A673 (cell line): Measurements from ENCODE around the gene DPH1. TPM values are rescaled to one million over a fixed set of nuclear protein-coding genes. Genes with fewer than 3 reads are reported as not detected.

Experiments used
- BruUV-seq: library from RNA; stranded (reverse); fragments of 400-500 nt; replicated peaks from 2 replicates; lab custom pipeline; 2021; lab: Mats Ljungman, UMichigan
- CTCF ChIA-PET: fragments of 300-600 bp; sonication (Branson Sonifier 250); formaldehyde crosslinking; loops from one replicate; lab custom pipeline; 2022; ENCODE audit warnings: antibody characterized with exemption; lab: Charles Lee
- POLR2A ChIA-PET: fragments of 300-600 bp; sonication (Branson Sonifier 250); formaldehyde crosslinking; loops from one replicate; lab custom pipeline; 2022; ENCODE audit warnings: antibody characterized with exemption; ENCODE audit not compliant: low non-redundant PET; lab: Charles Lee
- DNase-seq: peaks from one replicate; pipeline ENCODE4 v3.0.0-alpha.2; 2015; ENCODE audit warnings: low spot score
- H3K27ac ChIP-seq: fragments of 200-600 bp; sonication (generic); 2 replicates; pipeline ENCODE4 v1.5.1; 2016; ENCODE audit warnings: mixed run types, low read depth, mild to moderate bottlenecking, mixed read lengths, antibody characterized with exemption, low read length; ENCODE audit not compliant: poor library complexity, severe bottlenecking
- H3K27me3 ChIP-seq: fragments of 200-600 bp; sonication (generic); replicated peaks from 2 replicates; pipeline ENCODE4 v1.6.1; 2017; ENCODE audit warnings: mixed run types, low read depth, mild to moderate bottlenecking, mixed read lengths, antibody characterized with exemption, low read length; ENCODE audit not compliant: insufficient read depth, poor library complexity
- H3K36me3 ChIP-seq: fragments of 200-600 bp; sonication (generic); 2 replicates; pipeline ENCODE4 v1.6.1; 2016; ENCODE audit warnings: mixed run types, mild to moderate bottlenecking, mixed read lengths, antibody characterized with exemption, low read length; ENCODE audit not compliant: insufficient read depth, poor library complexity, severe bottlenecking
- H3K4me1 ChIP-seq: fragments of 200-600 bp; sonication (generic); 2 replicates; pipeline ENCODE4 v1.6.1; 2017; ENCODE audit warnings: mixed run types, mild to moderate bottlenecking, mixed read lengths, antibody characterized with exemption, low read length; ENCODE audit not compliant: insufficient read depth, poor library complexity, severe bottlenecking
- H3K4me3 ChIP-seq: fragments of 200-600 bp; sonication (generic); 2 replicates; pipeline ENCODE4 v1.5.1; 2016; ENCODE audit warnings: low read depth, mixed run types, mild to moderate bottlenecking, mixed read lengths, low read length; ENCODE audit not compliant: poor library complexity, severe bottlenecking
- H3K9me3 ChIP-seq: fragments of 200-600 bp; sonication (generic); 2 replicates; pipeline ENCODE4 v1.6.1; 2016; ENCODE audit warnings: mixed run types, low read depth, mild to moderate bottlenecking, mixed read lengths, antibody characterized with exemption, low read length; ENCODE audit not compliant: poor library complexity, severe bottlenecking
- EZH2 ChIP-seq: fragments of 200-600 bp; sonication (generic); IDR thresholded peaks from 2 replicates; pipeline ENCODE4 v1.6.1; 2017; ENCODE audit warnings: borderline replicate concordance, low read depth, mild to moderate bottlenecking, mixed read lengths, antibody characterized with exemption, low read length; ENCODE audit not compliant: poor library complexity, severe bottlenecking
- intact Hi-C: fragments of 100-400 bp; cut with micrococcal nuclease; formaldehyde crosslinking; loops from one replicate; pipeline ENCODE4 v1.10.0; 2022; ENCODE audit not compliant: unreplicated experiment
- total RNA-seq: library from RNA; stranded (reverse); gene quantifications from 2 replicates; pipeline ENCODE4 v1.2.3, GENCODE V29; 2021
- TF ChIP-seq, protein P1 (sequence below): fragments of 300-800, 200-600 bp; sonication (generic); conservative IDR thresholded peaks from 2 replicates; pipeline ENCODE4 v1.5.1; 2017; ENCODE audit warnings: low read depth, mild to moderate bottlenecking, antibody characterized with exemption, low read length, moderate library complexity, mixed read lengths

Gene DPH1
- total RNA-seq, 1 experiment from 2014 or later: 51.1 TPM

DNA sequence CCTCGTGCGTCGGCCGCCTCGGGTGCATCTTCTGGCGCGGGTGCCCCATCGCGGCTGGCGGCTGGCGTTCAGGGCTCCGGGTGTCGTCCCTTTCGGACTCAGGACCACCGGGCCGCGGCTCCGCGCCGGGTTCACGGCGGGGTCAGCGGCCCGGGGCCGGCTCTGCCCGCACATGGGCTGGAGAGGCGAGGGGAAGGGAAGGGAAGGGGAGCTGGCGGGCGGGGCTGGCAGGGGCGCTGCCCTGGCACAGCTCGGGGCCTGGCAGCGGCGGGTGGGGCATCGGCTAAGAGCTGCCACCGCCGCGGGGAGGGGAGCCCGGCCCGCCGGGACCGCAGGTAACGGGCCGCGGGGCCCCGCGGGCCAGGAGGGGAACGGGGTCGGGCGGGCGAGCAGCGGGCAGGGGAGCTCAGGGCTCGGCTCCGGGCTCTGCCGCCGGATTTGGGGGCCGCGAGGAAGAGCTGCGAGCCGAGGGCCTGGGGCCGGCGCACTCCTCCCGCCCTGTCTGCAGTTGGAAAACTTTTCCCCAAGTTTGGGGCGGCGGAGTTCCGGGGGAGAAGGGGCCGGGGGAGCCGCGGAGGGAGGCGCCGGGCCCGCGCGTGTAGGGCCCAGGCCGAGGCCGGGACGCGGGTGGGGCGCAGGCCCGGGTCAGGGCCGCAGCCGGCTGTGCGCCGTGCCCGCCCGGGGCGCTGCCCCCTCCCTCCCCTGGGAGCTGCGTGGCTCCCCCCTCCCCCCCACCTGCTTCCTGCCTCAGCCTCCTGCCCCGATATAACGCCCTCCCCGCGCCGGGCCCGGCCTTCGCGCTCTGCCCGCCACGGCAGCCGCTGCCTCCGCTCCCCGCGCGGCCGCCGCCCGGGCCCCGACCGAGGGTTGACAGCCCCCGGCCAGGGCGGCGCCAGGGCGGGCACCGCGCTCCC, 25.6 kb downstream of the DPH1 start:
- no TSS peak for BruUV-seq
- peak overlapping the region; percentile 58 for H3K4me3 ChIP-seq
- no peaks in the 10 kb centered on the region for H3K9me3 ChIP-seq
- no peak overlapping the region for H3K27ac ChIP-seq
- no peaks in the 10 kb centered on the region for H3K36me3 ChIP-seq
- no peak for TF ChIP-seq EZH2
- TF ChIP-seq, protein P1, sequence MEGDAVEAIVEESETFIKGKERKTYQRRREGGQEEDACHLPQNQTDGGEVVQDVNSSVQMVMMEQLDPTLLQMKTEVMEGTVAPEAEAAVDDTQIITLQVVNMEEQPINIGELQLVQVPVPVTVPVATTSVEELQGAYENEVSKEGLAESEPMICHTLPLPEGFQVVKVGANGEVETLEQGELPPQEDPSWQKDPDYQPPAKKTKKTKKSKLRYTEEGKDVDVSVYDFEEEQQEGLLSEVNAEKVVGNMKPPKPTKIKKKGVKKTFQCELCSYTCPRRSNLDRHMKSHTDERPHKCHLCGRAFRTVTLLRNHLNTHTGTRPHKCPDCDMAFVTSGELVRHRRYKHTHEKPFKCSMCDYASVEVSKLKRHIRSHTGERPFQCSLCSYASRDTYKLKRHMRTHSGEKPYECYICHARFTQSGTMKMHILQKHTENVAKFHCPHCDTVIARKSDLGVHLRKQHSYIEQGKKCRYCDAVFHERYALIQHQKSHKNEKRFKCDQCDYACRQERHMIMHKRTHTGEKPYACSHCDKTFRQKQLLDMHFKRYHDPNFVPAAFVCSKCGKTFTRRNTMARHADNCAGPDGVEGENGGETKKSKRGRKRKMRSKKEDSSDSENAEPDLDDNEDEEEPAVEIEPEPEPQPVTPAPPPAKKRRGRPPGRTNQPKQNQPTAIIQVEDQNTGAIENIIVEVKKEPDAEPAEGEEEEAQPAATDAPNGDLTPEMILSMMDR: no peak
- POLR2A ChIA-PET: no interaction called here
- intact Hi-C loops: no loop called here
- CTCF ChIA-PET: interaction anchor here (0.9 to 3.4 kb wide), 3 partner anchors 149 to 190 kb away, joined by 3 to 47 read pairs (median 13); no protein-coding TSS in a partner anchor
- peaks cover 17% of the 10 kb centered on the region for H3K4me1 ChIP-seq
- no peak for DNase-seq
- no peaks in the 10 kb centered on the region for H3K27me3 ChIP-seq

DNA sequence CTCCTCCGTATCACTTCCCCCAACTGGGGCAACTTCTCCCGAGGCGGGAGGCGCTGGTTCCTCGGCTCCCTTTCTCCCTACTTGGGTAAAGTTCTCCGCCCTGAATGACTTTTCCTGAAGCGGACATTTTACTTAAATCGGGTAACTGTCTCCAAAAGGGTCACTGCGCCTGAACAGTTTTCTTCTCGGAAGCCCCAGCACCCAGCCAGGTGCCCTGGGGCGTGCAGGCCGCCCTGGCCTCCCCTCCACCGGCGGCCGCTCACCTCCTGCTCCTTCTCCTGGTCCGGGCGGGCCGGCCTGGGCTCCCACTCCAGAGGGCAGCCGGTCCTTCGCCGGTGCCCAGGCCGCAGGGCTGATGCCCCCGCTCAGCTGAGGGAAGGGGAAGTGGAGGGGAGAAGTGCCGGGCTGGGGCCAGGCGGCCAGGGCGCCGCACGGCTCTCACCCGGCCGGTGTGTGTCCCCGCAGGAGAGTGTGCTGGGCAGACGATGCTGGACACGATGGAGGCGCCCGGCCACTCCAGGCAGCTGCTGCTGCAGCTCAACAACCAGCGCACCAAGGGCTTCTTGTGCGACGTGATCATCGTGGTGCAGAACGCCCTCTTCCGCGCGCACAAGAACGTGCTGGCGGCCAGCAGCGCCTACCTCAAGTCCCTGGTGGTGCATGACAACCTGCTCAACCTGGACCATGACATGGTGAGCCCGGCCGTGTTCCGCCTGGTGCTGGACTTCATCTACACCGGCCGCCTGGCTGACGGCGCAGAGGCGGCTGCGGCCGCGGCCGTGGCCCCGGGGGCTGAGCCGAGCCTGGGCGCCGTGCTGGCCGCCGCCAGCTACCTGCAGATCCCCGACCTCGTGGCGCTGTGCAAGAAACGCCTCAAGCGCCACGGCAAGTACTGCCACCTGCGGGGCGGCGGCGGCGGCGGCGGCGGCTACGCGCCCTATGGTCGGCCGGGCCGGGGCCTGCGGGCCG, 26.5 kb downstream of the DPH1 start:
- Histone ChIP-seq H3K9me3 (no peaks in the 10 kb centered on the region), H3K27ac (no peak overlapping the region), H3K36me3 (no peaks in the 10 kb centered on the region), H3K4me3 (no peak overlapping the region), H3K4me1 (peaks cover 12% of the 10 kb centered on the region), H3K27me3 (no peaks in the 10 kb centered on the region)
- intact Hi-C loops: no loop called here
- CTCF ChIA-PET: interaction anchor here (0.6 to 3.4 kb wide), 5 partner anchors 130 to 207 kb away, joined by 3 to 47 read pairs (median 6); no protein-coding TSS in a partner anchor
- DNase-seq: no peak
- POLR2A ChIA-PET: no interaction called here
- BruUV-seq: no TSS peak
- TF ChIP-seq, protein P1: no peak
- TF ChIP-seq EZH2: no peak

DNA sequence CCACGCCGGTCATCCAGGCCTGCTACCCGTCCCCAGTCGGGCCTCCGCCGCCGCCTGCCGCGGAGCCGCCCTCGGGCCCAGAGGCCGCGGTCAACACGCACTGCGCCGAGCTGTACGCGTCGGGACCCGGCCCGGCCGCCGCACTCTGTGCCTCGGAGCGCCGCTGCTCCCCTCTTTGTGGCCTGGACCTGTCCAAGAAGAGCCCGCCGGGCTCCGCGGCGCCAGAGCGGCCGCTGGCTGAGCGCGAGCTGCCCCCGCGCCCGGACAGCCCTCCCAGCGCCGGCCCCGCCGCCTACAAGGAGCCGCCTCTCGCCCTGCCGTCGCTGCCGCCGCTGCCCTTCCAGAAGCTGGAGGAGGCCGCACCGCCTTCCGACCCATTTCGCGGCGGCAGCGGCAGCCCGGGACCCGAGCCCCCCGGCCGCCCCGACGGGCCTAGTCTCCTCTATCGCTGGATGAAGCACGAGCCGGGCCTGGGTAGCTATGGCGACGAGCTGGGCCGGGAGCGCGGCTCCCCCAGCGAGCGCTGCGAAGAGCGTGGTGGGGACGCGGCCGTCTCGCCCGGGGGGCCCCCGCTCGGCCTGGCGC, 27.3 kb downstream of the DPH1 start:
- intact Hi-C loops: no loop called here
- Histone ChIP-seq H3K27me3 (no peaks in the 10 kb centered on the region), H3K36me3 (no peaks in the 10 kb centered on the region), H3K4me3 (no peak overlapping the region), H3K4me1 (peaks cover 12% of the 10 kb centered on the region), H3K9me3 (no peaks in the 10 kb centered on the region), H3K27ac (no peak overlapping the region)
- POLR2A ChIA-PET: no interaction called here
- no TSS peak for BruUV-seq
- TF ChIP-seq, protein P1: no peak
- TF ChIP-seq EZH2: no peak
- DNase-seq: no peak
- CTCF ChIA-PET: interaction anchor here (0.6 to 3.4 kb wide), 3 partner anchors 129 to 206 kb away, joined by 3 to 47 read pairs (median 4); no protein-coding TSS in a partner anchor
